Measurements from ENCODE around the gene CLIC3. TPM values are rescaled to one million over a fixed set of nuclear protein-coding genes. Genes with fewer than 3 reads are reported as not detected.

Gene CLIC3
- total RNA-seq, 2 experiments from 2014 or later, result not detected

GRCh38 chr9:137002646-137003041 is 6.3 kb upstream of the CLIC3 start:
- no peak for DNase-seq
- no peaks in the 10 kb centered on the region for H3K9me3 Mint-ChIP-seq
- no peak overlapping the region for H3K27ac Mint-ChIP-seq
- H3K36me3 Mint-ChIP-seq, result no peaks in the 10 kb centered on the region
- H3K4me1 Mint-ChIP-seq, result peaks cover 32% of the 10 kb centered on the region
- no peaks in the 10 kb centered on the region for H3K27me3 Mint-ChIP-seq
- H3K4me3 Mint-ChIP-seq, result no peak overlapping the region

- no peak for DNase-seq
- Mint-ChIP-seq H3K27ac (no peak overlapping the region), H3K9me3 (no peaks in the 10 kb centered on the region), H3K27me3 (no peaks in the 10 kb centered on the region), H3K36me3 (no peaks in the 10 kb centered on the region), H3K4me1 (peaks cover 34% of the 10 kb centered on the region), H3K4me3 (no peak overlapping the region)
Observed at GRCh38 chr9:137001857-137002645, 5.7 kb upstream of the CLIC3 start.

GRCh38 chr9:137000177-137000930 is 4.0 kb upstream of the CLIC3 start:
- peak; percentile 69 for DNase-seq
- H3K36me3 Mint-ChIP-seq, result peaks cover under 1% of the 10 kb centered on the region
- H3K4me1 Mint-ChIP-seq, result peaks cover 32% of the 10 kb centered on the region
- H3K9me3 Mint-ChIP-seq, result no peaks in the 10 kb centered on the region
- H3K27ac Mint-ChIP-seq, result peak overlapping the region; percentile 51
- no peaks in the 10 kb centered on the region for H3K27me3 Mint-ChIP-seq
- no peak overlapping the region for H3K4me3 Mint-ChIP-seq

GRCh38 chr9:136997830-136998234 is 1.5 kb upstream of the CLIC3 start:
- peaks cover 42% of the 10 kb centered on the region for H3K4me1 Mint-ChIP-seq
- no peaks in the 10 kb centered on the region for H3K9me3 Mint-ChIP-seq
- peak overlapping the region; percentile 10 for H3K4me3 Mint-ChIP-seq
- peak overlapping the region; percentile 34 for H3K27ac Mint-ChIP-seq
- no peaks in the 10 kb centered on the region for H3K27me3 Mint-ChIP-seq
- peaks cover 6% of the 10 kb centered on the region for H3K36me3 Mint-ChIP-seq
- DNase-seq, result no peak

- peaks cover 6% of the 10 kb centered on the region for H3K36me3 Mint-ChIP-seq
- H3K27ac Mint-ChIP-seq, result peak overlapping the region; percentile 34
- no peaks in the 10 kb centered on the region for H3K9me3 Mint-ChIP-seq
- peak overlapping the region; percentile 10 for H3K4me3 Mint-ChIP-seq
- no peak for DNase-seq
- H3K27me3 Mint-ChIP-seq, result no peaks in the 10 kb centered on the region
- H3K4me1 Mint-ChIP-seq, result peaks cover 42% of the 10 kb centered on the region
Observed at GRCh38 chr9:136997371-136997770, 1.0 kb upstream of the CLIC3 start.

- H3K27ac Mint-ChIP-seq, result peak overlapping the region; percentile 16
Observed at GRCh38 chr9:136995772-136996311, 526 bp downstream of the CLIC3 start.

GRCh38 chr9:136995362-136995761 is 1.0 kb downstream of the CLIC3 start:
- Mint-ChIP-seq H3K27me3 (no peaks in the 10 kb centered on the region), H3K27ac (no peak overlapping the region), H3K4me3 (no peak overlapping the region), H3K9me3 (no peaks in the 10 kb centered on the region), H3K4me1 (peaks cover 43% of the 10 kb centered on the region), H3K36me3 (peaks cover 6% of the 10 kb centered on the region)
- DNase-seq, result no peak

More at GRCh38 chr9:136995772-136996311, 526 bp downstream of the CLIC3 start:
- DNase-seq, result no peak
- H3K9me3 Mint-ChIP-seq, result no peaks in the 10 kb centered on the region
- peaks cover 6% of the 10 kb centered on the region for H3K36me3 Mint-ChIP-seq
- peaks cover 47% of the 10 kb centered on the region for H3K4me1 Mint-ChIP-seq
- no peak overlapping the region for H3K4me3 Mint-ChIP-seq
- no peaks in the 10 kb centered on the region for H3K27me3 Mint-ChIP-seq

GRCh38 chr9:136994888-136995230 is 1.5 kb downstream of the CLIC3 start:
- Mint-ChIP-seq H3K27ac (no peak overlapping the region), H3K36me3 (peaks cover 6% of the 10 kb centered on the region), H3K4me1 (peaks cover 38% of the 10 kb centered on the region), H3K4me3 (no peak overlapping the region), H3K9me3 (no peaks in the 10 kb centered on the region), H3K27me3 (no peaks in the 10 kb centered on the region)
- no peak for DNase-seq

GRCh38 chr9:136994180-136994887 is 2.0 kb downstream of the CLIC3 start:
- no peak overlapping the region for H3K27ac Mint-ChIP-seq
- no peaks in the 10 kb centered on the region for H3K27me3 Mint-ChIP-seq
- no peaks in the 10 kb centered on the region for H3K9me3 Mint-ChIP-seq
- H3K4me3 Mint-ChIP-seq, result no peak overlapping the region
- H3K36me3 Mint-ChIP-seq, result peaks cover 6% of the 10 kb centered on the region
- no peak for DNase-seq
- H3K4me1 Mint-ChIP-seq, result peaks cover 35% of the 10 kb centered on the region

GRCh38 chr9:136992819-136993369 is 3.5 kb downstream of the CLIC3 start:
- Mint-ChIP-seq H3K27me3 (no peaks in the 10 kb centered on the region), H3K9me3 (no peaks in the 10 kb centered on the region), H3K4me3 (peak overlapping the region; percentile 87), H3K4me1 (peaks cover 27% of the 10 kb centered on the region), H3K27ac (peak overlapping the region; percentile 86), H3K36me3 (peaks cover 6% of the 10 kb centered on the region)
- no peak for DNase-seq

GRCh38 chr9:136991993-136992818 is 4.2 kb downstream of the CLIC3 start, which contains the start of gene PAXX:
PAXX (plus strand) TSS chr9:136992422; CDS start chr9:136992444, 22 bp downstream.
- Mint-ChIP-seq H3K4me1 (peaks cover 23% of the 10 kb centered on the region), H3K36me3 (peaks cover 6% of the 10 kb centered on the region), H3K9me3 (no peaks in the 10 kb centered on the region), H3K27ac (peak within 1 kb of the TSS; percentile 86), H3K27me3 (no peaks in the 10 kb centered on the region), H3K4me3 (peak within 1 kb of the TSS; percentile 87)
- peak; percentile 97 for DNase-seq

GRCh38 chr9:136990242-136990911 is 6.0 kb downstream of the CLIC3 start:
- Mint-ChIP-seq H3K36me3 (peaks cover 6% of the 10 kb centered on the region), H3K4me1 (peaks cover 15% of the 10 kb centered on the region), H3K4me3 (no peak overlapping the region), H3K27ac (no peak overlapping the region), H3K9me3 (no peaks in the 10 kb centered on the region), H3K27me3 (peaks cover 6% of the 10 kb centered on the region)
- no peak for DNase-seq

GRCh38 chr9:136988872-136989271 is 7.5 kb downstream of the CLIC3 start:
- H3K27ac Mint-ChIP-seq, result no peak overlapping the region
- DNase-seq, result no peak
- no peaks in the 10 kb centered on the region for H3K9me3 Mint-ChIP-seq
- H3K4me1 Mint-ChIP-seq, result peaks cover 13% of the 10 kb centered on the region
- peaks cover 17% of the 10 kb centered on the region for H3K27me3 Mint-ChIP-seq
- H3K36me3 Mint-ChIP-seq, result peaks cover 4% of the 10 kb centered on the region
- no peak overlapping the region for H3K4me3 Mint-ChIP-seq
